Esophagus muscularis mucosa (tissue), 4 donors: ENCODE measurements around the gene CPNE7.

Source experiments
- CTCF ChIP-seq, 3 experiments: fragments of 200-600 bp in 2 of 3; fragments of 450-650 bp in 1 of 3; sonication (generic) in 2 of 3; IDR thresholded peaks; one replicate each; pipeline ENCODE4 v1.5.1; 2017 to 2019; ENCODE audit warnings: antibody characterized with exemption in 3 of 3, mild to moderate bottlenecking in 2 of 3, moderate library complexity in 1 of 3
- EP300 ChIP-seq: sonication (generic); formaldehyde crosslinking; IDR thresholded peaks from one replicate; pipeline ENCODE4 v1.6.1; 2017; ENCODE audit warnings: antibody characterized with exemption
- POLR2A ChIP-seq: fragments of 450-650 bp; IDR thresholded peaks from one replicate; pipeline ENCODE4 v1.6.1; 2017; ENCODE audit warnings: antibody characterized with exemption, moderate library complexity, mild to moderate bottlenecking, low read depth
- POLR2AphosphoS5 ChIP-seq, 2 donors: sonication (generic); formaldehyde crosslinking; IDR thresholded peaks; one replicate each; pipeline ENCODE4 v1.6.1; 2017; ENCODE audit warnings: antibody characterized with exemption in 2 of 2

GRCh38 chr16:89639385-89639784 lies 63.8 kb downstream of the CPNE7 start:
- TF ChIP-seq POLR2A = no peak
- no peak for TF ChIP-seq CTCF (IDR thresholded peaks at IDR 0.05)
- no peak for TF ChIP-seq POLR2AphosphoS5 (IDR thresholded peaks at IDR 0.05)
- TF ChIP-seq EP300 = no peak
